Measurements from ENCODE around the gene RASSF3. TPM values are rescaled to one million over a fixed set of nuclear protein-coding genes. Genes with fewer than 3 reads are reported as not detected.
A peak's percentile ranks its signal among the peaks of the same experiment; 100 is the strongest.
"Not testable (repeated sequence)": the region's sequence is repeated elsewhere in the genome, so short reads cannot be mapped to it uniquely, and the experiment has no call there.

RASSF3 gene
- total RNA-seq, 2 experiments from 2014 or later: 40.4 to 41.6 TPM

GRCh38 chr12:64611341-64612284, 1.3 kb downstream of the RASSF3 start:
- Mint-ChIP-seq H3K4me3 (peak overlapping the region; percentile 96), H3K9me3 (no peaks in the 10 kb centered on the region), H3K27ac (peak overlapping the region; percentile 96), H3K27me3 (no peaks in the 10 kb centered on the region), H3K4me1 (ENCODE audit: low read depth) (peaks cover 42% of the 10 kb centered on the region), H3K36me3 (ENCODE audit: low read depth) (peaks cover 44% of the 10 kb centered on the region)
- no peak for TF ChIP-seq CTCF (IDR thresholded peaks at IDR 0.05)
- ChIA-PET POLR2A (interaction anchor here (0.6 to 2.4 kb wide), 18 partner anchors 9 to 149 kb away, joined by 3 to 11 read pairs (median 5); no protein-coding TSS in a partner anchor), CTCF (interaction anchor here (0.7 to 2.0 kb wide), 10 partner anchors 13 to 85 kb away, joined by 3 to 21 read pairs (median 4); no protein-coding TSS in a partner anchor)
- ATAC-seq (no peak), DNase-seq (peak; percentile 39)
- intact Hi-C loops (cut with micrococcal nuclease): no loop called here

GRCh38 chr12:64612843-64613242, 2.5 kb downstream of the RASSF3 start:
- peaks cover 47% of the 10 kb centered on the region for H3K36me3 Mint-ChIP-seq (ENCODE audit: low read depth)
- no peaks in the 10 kb centered on the region for H3K27me3 Mint-ChIP-seq
- no peaks in the 10 kb centered on the region for H3K9me3 Mint-ChIP-seq
- ChIA-PET CTCF (interaction anchor here (0.9 to 1.0 kb wide), 2 partner anchors 57 to 83 kb away, joined by 3 read pairs; no protein-coding TSS in a partner anchor), POLR2A (interaction anchor here (0.6 to 1.3 kb wide), 3 partner anchors 12 to 69 kb away, joined by 3 to 5 read pairs (median 3); no protein-coding TSS in a partner anchor)
- intact Hi-C loops (cut with micrococcal nuclease): no loop called here
- peak overlapping the region; percentile 96 for H3K27ac Mint-ChIP-seq
- peaks cover 43% of the 10 kb centered on the region for H3K4me1 Mint-ChIP-seq (ENCODE audit: low read depth)
- H3K4me3 Mint-ChIP-seq: peak overlapping the region; percentile 96
- DNase-seq (no peak), ATAC-seq (no peak)
- no peak for TF ChIP-seq CTCF (IDR thresholded peaks at IDR 0.05)

DNA sequence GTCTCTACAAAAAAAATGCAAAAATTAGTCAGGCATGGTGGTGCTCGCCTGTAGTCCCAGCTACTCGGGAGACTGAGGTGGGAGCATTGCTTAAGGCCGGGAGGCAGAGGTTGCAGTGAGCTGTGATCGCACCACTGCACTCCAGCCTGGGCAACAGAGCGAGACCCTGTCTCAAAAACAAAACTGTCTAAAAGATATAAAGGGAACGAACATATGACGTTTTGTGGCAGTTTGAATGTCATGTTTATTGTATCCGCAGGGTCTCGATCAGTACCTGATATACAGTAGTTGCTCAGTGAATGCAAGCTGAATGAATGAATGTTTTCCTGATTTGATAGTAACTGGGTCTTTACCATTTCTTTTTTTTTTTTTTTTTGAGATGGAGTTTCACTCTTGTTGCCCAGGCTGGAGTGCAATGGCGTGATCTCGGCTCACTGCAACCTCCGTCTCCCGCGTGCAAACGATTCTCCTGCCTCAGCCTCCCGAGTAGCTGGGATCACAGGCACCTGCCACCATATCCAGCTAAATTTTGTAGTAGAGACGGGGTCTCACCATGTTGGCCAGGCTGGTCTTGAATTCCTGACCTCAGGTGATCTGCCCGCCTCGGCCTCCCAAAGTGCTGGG, 3.6 kb downstream of the RASSF3 start:
- DNase-seq, H3K9me3 Mint-ChIP-seq, ATAC-seq, H3K27me3 Mint-ChIP-seq: not testable (repeated sequence)
- ChIA-PET POLR2A (interaction anchor here (0.7 to 1.0 kb wide), 2 partner anchors 11 to 89 kb away, joined by 3 read pairs; no protein-coding TSS in a partner anchor), CTCF (interaction anchor here (0.7 to 2.2 kb wide), 3 partner anchors 63 to 84 kb away, joined by 3 to 6 read pairs (median 4); no protein-coding TSS in a partner anchor)
- intact Hi-C loops (cut with micrococcal nuclease): loop anchor here (2.0 kb wide), 1 partner anchor 55 kb away; no protein-coding TSS in a partner anchor
- peaks cover 47% of the 10 kb centered on the region for H3K36me3 Mint-ChIP-seq (ENCODE audit: low read depth)
- peaks cover 38% of the 10 kb centered on the region for H3K4me1 Mint-ChIP-seq (ENCODE audit: low read depth)
- peak overlapping the region; percentile 96 for H3K4me3 Mint-ChIP-seq
- peak overlapping the region; percentile 96 for H3K27ac Mint-ChIP-seq

- H3K36me3 Mint-ChIP-seq (ENCODE audit: low read depth): peaks cover 51% of the 10 kb centered on the region
- DNase-seq (no peak), ATAC-seq (no peak)
- H3K9me3 Mint-ChIP-seq: no peaks in the 10 kb centered on the region
- intact Hi-C loops (cut with micrococcal nuclease): no loop called here
- ChIA-PET CTCF (interaction anchor here (0.9 to 2.1 kb wide), 3 partner anchors 10 to 65 kb away, joined by 3 to 5 read pairs (median 4); no protein-coding TSS in a partner anchor), POLR2A (interaction anchor here (0.9 to 1.0 kb wide), 2 partner anchors 8 to 9 kb away, joined by 3 read pairs; no protein-coding TSS in a partner anchor)
- no peak for TF ChIP-seq CTCF (IDR thresholded peaks at IDR 0.05)
- H3K27me3 Mint-ChIP-seq: no peaks in the 10 kb centered on the region
- H3K4me3 Mint-ChIP-seq: no peak overlapping the region
- H3K4me1 Mint-ChIP-seq (ENCODE audit: low read depth): peaks cover 55% of the 10 kb centered on the region
- peak overlapping the region; percentile 83 for H3K27ac Mint-ChIP-seq
Measured at GRCh38 chr12:64616201-64616600, 5.9 kb downstream of the RASSF3 start.

DNA sequence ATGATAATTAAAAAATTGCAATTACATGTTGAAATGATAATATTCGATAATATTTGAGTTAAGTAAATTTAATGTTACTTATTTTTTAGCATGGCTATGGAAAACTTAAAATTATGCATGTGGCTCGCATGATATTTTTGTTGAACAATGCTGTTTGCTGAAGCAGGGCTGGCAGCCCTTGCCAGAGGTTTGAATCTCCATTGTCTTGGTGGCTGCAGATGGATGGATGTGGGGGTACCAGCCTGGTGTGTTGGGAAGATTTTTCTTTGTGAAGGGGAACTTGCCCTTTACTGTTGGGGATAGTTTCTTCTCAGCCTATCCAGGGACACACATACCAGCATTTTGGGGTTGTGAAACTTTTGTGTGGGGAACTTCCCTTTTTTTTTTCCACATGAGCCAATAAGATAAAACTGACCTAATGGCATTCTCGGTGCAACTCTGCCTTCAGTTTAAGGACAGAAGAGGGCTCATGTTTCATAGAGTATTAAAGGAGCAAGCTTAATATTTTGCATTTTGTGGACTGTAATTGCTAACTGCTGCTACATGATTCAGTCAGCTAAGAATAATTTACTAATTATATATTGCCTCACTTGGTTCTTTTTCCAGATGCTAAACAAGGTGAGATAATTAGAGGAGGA, 8.8 kb downstream of the RASSF3 start:
- Mint-ChIP-seq H3K4me1 (ENCODE audit: low read depth) (peaks cover 61% of the 10 kb centered on the region), H3K36me3 (ENCODE audit: low read depth) (peaks cover 33% of the 10 kb centered on the region), H3K4me3 (no peak overlapping the region), H3K9me3 (no peaks in the 10 kb centered on the region), H3K27ac (peak overlapping the region; percentile 60), H3K27me3 (no peaks in the 10 kb centered on the region)
- no peak for TF ChIP-seq CTCF (IDR thresholded peaks at IDR 0.05)
- intact Hi-C loops (cut with micrococcal nuclease): no loop called here
- CTCF ChIA-PET: interaction anchor here (2.1 kb wide), 1 partner anchor 79 kb away, joined by 6 read pairs; no protein-coding TSS in a partner anchor
- no peak for DNase-seq
- ATAC-seq: no peak
- POLR2A ChIA-PET: no interaction called here
